ENCODE measurements around the gene PARP14. TPM values are rescaled to one million over a fixed set of nuclear protein-coding genes. Genes with fewer than 3 reads are reported as not detected.
"Not testable (repeated sequence)": the region's sequence is repeated elsewhere in the genome, so short reads cannot be mapped to it uniquely, and the experiment has no call there.

Gene PARP14
- total RNA-seq, 1 experiment from 2014 or later, result 18.0 TPM

DNA sequence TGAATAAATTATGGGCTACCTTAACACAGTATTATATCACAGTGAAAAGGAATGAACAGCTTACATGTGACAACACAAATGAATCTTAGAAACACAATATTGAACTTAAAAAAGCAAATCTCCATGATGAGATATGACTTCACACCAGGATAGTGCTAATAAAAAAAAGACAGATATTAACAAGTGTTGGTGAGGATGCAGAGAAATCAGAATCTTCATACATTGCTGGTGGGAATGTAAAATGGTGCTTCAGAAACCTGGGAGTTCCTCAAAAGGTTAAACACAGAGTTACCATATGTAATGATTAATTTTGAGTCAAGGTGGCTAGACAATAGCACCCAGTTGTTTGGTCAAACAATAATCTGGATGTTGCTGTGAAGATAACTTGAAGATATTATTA lies 61.6 kb downstream of the PARP14 start:
- H3K36me3 ChIP-seq, result peaks cover 9% of the 10 kb centered on the region
- no peaks in the 10 kb centered on the region for H3K27me3 ChIP-seq
- H3K4me3 ChIP-seq, result no peak overlapping the region
- no peak for DNase-seq
- peaks cover 5% of the 10 kb centered on the region; the same call in 1 of the 2 replicates for H3K9me3 ChIP-seq

DNA sequence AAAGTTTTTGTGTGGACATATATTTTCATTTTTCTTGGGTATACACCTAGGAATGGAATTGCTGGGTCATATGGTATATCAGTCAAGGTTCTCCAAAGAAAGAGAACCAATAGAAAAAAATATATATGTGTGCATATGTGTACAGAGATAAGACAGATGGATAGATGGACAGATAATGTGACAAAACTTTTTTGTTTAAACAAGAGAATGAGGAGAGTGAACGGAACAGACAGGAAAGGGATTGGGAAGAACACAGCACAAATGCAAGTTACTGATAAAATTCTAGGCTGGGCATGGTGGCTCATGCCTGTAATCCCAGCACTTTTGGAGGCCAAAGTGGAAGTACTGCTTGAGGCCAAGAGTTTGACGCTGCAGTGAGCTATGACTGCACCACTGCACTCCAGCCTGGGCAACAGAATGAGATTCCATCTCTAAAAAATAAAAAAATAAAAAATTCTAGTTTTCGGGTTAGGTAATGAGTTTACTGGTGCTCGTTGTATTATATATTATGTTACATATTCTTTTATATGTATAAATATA lies 63.0 kb downstream of the PARP14 start:
- Histone ChIP-seq H3K4me3 (no peak overlapping the region), H3K36me3 (peaks cover 9% of the 10 kb centered on the region), H3K9me3 (peaks cover 5% of the 10 kb centered on the region; the same call in 1 of the 2 replicates), H3K27me3 (no peaks in the 10 kb centered on the region)
- no peak for DNase-seq

DNA sequence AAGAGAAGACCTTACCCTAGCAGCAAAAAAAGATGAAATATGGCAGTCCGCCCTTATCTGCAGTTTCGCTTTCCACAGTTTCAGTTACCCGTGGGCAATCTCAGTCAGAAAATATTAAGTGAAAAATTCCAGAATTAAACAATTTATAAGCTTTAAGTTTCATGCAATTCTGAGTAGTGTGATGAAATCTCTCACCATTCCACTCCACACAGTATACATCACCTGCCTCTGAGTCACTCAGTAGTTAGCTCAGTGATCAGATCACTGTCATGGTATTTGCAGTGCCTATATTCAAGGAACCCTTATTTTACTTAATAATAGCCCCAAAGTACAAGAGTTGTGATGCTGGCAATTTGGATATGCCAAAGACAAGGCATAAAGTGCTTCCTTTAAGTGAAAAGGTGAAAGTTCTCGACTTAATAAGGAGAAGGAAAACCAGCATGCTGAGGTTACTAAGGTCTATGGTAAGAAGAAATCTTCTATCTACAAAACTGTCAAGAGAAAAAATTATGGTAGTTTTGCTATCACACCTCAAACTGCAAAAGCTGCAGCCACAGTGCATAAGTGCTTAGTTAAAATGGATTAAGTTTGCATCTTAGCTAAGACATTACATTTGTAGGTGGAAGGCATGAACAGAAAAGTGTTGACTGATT lies 64.9 kb downstream of the PARP14 start:
- H3K4me3 ChIP-seq, result no peak overlapping the region
- no peak for DNase-seq
- H3K36me3 ChIP-seq, result peaks cover 1% of the 10 kb centered on the region; the same call in 1 of the 2 replicates
- H3K27me3 ChIP-seq, result no peaks in the 10 kb centered on the region
- peaks cover 5% of the 10 kb centered on the region; the same call in 1 of the 2 replicates for H3K9me3 ChIP-seq

DNA sequence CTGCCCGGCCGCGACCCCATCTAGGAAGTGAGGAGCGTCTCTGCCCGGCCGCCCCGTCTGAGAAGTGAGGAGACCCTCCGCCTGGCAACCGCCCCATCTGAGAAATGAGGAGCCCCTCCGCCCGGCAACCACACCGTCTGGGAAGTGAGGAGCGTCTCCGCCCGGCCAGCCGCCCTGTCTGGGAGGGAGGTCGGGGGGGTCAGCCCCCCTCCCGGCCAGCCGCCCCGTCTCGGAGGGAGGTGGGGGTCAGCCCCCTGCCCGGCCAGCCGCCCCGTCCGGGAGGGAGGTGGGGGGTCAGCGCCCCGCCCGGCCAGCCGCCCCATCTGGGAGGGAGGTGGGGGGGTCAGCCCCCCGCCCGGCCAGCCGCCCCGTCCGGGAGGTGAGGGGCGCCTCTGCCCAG lies 66.7 kb downstream of the PARP14 start:
- H3K36me3 ChIP-seq, H3K9me3 ChIP-seq, H3K4me3 ChIP-seq, H3K27me3 ChIP-seq, DNase-seq: not testable (repeated sequence)

DNA sequence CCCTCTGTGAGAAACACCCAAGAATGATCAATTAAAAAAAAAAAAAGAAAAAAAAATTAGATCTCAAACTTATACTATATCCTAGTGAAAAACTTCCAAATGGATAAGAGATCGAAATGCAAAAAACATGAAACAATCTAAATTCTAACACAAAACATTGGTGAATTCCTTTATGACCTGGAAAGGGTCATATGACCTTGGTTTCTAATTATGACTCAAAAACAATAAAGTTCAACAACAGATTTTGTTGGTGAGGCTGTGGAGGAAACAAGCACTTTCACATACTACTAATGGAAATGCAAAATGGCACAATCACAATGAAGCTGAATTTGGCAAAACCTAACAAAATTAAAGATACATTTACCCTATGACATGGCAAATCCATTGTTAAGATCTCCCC lies 67.7 kb downstream of the PARP14 start:
- Histone ChIP-seq H3K4me3 (no peak overlapping the region), H3K9me3 (no peaks in the 10 kb centered on the region), H3K27me3 (no peaks in the 10 kb centered on the region), H3K36me3 (no peaks in the 10 kb centered on the region)
- DNase-seq, result no peak

DNA sequence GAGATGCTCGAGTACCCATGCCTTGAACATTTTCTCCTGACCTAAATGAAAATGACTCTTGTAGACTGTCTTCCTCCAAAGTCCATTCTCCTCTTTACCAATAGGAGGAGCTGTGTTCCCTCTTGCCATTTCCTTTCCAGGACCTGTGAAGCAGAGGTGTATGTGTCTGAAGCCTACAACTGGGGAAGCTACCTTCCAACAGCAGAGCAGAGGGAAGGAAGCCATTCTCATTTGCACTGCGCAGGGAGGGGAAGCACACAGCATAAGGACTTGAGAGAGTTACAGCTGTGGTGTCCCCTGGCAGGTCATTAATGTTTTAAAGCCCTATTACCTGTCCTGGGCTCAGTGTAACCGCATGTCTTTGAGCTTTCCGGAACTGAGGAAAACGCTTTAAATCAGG lies 74.3 kb downstream of the PARP14 start:
- DNase-seq, result no peak
- H3K4me3 ChIP-seq, result no peak overlapping the region

DNA sequence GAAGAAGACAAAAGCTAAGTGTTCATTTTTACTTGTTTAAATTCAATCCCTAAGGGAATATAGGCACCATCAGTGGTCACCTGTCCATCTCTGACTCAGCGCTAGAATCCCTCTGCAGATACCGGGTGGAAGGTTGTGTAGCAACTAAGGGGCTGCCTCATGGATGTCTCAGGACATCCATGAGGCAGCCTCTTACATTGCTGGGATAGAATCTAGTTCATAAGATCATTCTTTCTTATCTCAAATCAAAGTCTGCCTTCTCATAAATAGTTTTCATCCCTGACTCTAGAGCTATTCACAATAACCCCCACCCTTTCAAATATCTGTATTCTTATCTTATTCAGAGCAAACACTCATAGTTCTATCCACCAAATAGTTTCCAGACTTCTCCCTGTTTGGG lies 74.9 kb downstream of the PARP14 start:
- Histone ChIP-seq H3K4me3 (no peak overlapping the region), H3K27me3 (no peaks in the 10 kb centered on the region), H3K9me3 (no peaks in the 10 kb centered on the region), H3K36me3 (peaks cover 11% of the 10 kb centered on the region)
- DNase-seq, result no peak

More for the DNA sequence above, 74.3 kb downstream of the PARP14 start:
- no peaks in the 10 kb centered on the region for H3K9me3 ChIP-seq
- no peaks in the 10 kb centered on the region for H3K27me3 ChIP-seq
- H3K36me3 ChIP-seq, result peaks cover 11% of the 10 kb centered on the region

DNA sequence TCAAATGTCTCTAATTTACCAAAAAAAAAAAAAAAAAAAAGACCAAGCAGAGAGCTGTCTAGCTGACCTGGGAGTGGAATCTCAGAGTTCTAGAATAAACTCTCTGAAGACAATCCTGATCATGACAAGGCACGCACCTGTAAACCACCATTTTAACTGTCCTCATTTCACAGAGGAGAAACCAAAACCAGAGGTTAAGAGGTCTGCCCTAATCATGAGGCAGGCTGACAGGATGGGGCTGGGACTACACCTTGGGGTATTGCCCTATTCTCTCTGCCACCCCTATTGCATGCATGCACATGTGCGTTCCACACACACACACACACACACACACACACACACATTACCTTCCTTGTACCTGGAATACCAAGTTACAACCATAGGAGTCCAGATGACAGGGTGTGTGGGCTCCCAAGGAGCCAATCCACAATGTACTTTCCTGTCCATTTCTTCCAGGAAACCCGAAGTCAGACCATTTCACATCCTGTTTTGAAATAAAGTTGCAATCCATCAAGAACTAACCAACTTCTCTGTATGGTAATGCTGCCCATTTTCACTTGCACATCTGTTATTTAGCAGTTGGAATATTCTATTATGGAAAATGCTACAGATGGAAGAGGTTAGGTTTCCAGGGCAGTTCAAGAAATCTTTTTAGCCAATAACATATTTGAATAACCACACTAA lies 78.4 kb downstream of the PARP14 start:
- Histone ChIP-seq H3K4me3 (no peak overlapping the region), H3K36me3 (peaks cover 9% of the 10 kb centered on the region), H3K27me3 (no peaks in the 10 kb centered on the region), H3K9me3 (no peaks in the 10 kb centered on the region)
- DNase-seq, result no peak

DNA sequence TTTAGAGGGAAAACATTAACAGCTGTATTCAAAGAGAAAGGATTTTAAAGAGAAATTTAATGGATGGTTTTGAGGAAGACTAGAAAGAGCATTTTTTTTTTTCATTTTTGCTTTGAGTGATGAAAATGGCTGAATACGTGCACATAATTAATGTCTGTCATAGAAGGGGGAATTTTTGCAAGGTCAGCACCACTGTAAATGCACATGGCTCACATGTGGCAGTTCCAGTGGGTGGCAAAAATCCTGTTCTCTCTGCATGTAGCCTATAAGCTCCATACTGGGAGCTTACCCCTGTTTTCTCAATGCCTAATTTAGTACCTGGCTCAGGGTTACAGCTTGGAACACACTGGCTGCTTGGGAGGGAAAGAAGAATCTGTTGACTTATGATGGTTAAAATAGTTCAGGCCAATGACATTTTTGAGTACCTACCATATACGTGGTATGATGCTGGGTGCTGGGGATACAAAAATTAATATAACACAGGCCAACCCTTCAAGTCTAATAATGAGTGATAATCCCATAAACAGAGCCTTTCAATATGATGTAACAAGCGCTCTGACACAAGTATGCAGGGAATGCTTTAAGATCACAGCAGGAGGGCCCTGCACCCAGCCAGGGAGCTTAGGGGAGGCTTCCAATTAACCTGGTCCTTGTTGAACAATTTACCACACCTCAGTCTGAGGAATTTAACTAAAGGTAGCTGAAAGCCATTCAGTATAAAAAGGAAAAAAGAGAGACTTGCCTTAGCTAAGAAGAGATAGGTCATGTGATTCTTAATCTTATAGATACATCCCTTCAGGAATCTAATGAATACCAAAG lies 80.0 kb downstream of the PARP14 start:
- no peaks in the 10 kb centered on the region for H3K9me3 ChIP-seq
- DNase-seq, result no peak
- H3K36me3 ChIP-seq, result no peaks in the 10 kb centered on the region; the same call in 1 of the 2 replicates
- H3K4me3 ChIP-seq, result no peak overlapping the region
- no peaks in the 10 kb centered on the region for H3K27me3 ChIP-seq

DNA sequence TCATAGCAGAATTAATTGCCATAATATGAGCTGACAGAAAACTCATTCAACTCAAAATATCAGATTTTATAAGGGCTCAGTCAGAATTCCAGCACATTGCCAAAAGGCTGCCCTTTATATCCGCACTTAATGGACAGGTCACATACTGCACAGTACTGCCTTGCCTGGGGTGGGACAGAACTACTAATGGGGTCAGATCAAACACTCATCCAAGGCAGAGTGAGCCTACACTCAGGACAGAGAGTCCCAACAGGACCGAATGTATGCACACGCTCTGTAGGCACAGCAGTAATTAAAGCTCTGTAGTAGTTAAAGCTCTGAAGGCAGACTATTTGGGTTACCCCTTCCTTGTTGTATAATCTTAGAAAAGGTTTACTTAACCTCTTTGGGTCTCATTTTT lies 85.8 kb downstream of the PARP14 start:
- no peaks in the 10 kb centered on the region; the same call in 1 of the 2 replicates for H3K27me3 ChIP-seq
- H3K9me3 ChIP-seq, result no peaks in the 10 kb centered on the region
- H3K4me3 ChIP-seq, result no peak overlapping the region
- DNase-seq, result no peak
- H3K36me3 ChIP-seq, result no peaks in the 10 kb centered on the region; the same call in 1 of the 2 replicates

DNA sequence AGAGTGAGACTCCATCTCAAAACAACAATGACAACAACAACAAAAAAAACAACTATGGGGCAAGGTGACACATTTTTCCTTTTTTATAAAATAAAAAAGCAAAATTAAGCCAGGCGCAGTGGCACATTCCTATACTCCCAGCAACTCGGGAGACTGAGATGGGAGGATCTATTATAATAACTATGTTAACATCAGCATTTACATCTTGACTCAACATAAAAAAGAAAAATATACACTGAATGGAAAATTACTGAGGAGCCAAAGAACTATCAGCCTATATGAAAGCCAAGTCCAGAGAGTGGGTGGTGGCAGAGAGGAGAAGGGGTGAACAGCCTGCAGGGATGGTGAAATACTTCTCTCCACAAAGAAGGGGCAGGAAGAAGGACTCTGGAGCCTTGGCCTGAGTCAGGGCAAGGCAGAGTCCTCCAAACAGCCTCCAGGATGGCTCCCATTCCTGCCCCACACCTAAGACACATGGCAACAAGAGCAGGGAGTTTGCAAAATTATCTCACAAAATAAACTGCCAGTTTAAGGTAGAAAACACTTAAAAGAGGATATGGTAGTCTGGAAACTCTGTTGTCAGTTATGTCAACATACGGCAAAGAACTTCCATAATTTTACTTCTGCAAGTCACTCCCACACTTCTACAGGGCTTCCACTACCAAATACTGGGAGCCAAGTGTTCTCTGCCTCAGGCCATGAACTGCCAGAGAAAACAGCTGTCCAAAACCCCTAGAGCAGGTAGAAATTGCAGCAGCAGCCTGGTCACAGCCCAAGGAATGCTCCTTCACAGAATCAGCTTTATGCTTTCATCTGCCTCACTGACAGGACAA lies 87.1 kb downstream of the PARP14 start:
- Histone ChIP-seq H3K4me3 (no peak overlapping the region), H3K9me3 (no peaks in the 10 kb centered on the region), H3K27me3 (no peaks in the 10 kb centered on the region; the same call in 1 of the 2 replicates), H3K36me3 (no peaks in the 10 kb centered on the region; the same call in 1 of the 2 replicates)
- no peak for DNase-seq

DNA sequence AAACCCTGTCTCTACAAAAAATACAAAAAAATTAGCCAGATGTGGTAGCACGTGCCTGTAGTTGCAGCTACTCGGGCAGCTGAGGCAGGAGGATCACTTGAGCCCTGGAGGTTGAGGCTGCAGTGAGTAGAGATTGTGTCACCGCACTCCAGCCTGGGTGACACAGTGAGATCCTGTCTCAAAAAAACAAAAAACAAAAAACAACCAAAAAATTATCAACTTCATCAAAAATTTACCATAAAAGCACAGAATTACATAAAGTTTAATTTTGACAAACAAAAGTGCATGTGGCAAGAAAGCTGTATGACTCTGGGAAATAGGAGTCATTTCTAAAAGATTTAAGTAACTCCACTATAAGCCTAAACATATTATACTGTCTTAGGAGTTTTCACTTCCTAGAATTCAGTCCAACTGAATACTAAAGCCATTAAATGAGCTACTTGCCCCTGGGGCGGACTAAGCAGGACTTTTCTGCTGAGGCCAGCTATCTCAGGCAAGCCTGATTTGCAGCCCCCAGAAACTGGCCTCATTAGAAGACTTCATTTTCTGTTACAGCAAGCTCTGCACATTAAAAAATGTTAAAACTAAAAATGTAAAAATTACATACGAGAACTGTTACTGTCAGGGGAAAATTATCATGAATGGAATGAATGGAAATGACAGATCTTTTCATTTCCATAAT lies 90.0 kb downstream of the PARP14 start:
- Histone ChIP-seq H3K27me3 (no peaks in the 10 kb centered on the region; the same call in 1 of the 2 replicates), H3K4me3 (no peak overlapping the region), H3K9me3 (no peaks in the 10 kb centered on the region), H3K36me3 (no peaks in the 10 kb centered on the region; the same call in 1 of the 2 replicates)
- DNase-seq, result no peak

DNA sequence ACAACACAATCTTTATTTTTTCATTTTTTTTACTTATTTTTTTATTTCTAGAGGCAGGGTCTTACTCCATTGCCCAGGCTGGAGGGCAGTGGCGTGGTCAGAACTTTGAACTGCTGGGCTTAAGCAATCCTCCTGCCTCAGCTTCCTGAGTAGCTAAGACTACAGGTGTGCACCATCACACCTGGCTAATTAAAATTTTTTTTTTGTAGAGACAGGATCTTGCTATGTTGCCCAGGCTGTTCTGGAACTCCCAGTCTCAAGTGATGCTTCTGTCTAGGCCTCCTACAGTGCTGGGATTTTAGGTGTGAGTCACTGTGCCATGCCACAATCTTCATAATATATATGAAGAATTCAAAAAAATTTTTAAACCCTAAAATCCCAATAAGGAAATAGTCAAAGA lies 92.2 kb downstream of the PARP14 start:
- Histone ChIP-seq H3K4me3 (no peak overlapping the region), H3K9me3 (no peaks in the 10 kb centered on the region), H3K27me3 (no peaks in the 10 kb centered on the region), H3K36me3 (no peaks in the 10 kb centered on the region)
- no peak for DNase-seq

DNA sequence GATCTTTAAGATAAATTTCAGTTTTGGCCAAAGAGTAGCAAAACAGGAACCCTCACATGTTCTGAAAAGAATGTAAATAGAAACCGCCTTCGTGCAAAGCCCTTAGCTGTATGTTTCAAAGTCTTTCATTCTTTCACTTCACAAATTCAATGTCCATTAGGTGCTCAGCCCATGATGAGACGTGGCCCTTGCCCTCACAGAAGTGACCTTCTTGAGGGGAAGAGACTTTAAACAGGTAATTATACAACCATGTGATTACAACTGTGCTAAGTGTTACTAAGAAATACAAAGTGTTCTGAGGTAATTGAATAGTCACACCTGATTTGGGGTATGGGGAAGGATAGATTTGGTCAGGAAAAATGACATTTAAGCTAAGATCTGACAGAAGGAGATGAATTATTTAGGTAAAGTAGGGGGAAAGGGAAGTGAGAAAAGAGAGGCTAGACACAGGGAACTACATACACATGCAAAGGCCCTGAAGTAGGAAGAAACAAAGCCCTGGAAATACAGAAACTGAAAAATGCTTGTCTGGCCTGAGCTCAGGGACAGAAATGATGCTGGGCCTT lies 93.4 kb downstream of the PARP14 start:
- Histone ChIP-seq H3K27me3 (no peaks in the 10 kb centered on the region), H3K36me3 (no peaks in the 10 kb centered on the region), H3K9me3 (no peaks in the 10 kb centered on the region), H3K4me3 (no peak overlapping the region)
- no peak for DNase-seq

DNA sequence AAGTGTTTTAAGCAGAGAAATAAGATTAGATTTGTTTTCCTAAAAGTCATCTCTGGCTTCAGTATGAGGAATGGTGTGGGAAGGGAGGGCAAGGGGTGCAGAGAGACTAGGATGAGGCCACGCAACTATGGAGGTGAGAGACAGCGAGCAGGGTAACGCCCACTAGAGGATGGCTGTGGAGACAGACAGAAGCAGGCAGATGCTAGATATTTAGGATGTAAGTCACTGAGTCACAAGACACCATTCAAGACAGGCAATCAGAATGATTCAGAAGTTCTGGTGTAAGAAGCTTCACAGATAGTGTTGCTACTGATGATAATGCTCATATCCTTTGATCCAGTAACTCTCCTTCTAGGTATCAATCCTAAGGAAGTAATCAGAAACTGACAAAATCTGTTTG lies 93.9 kb downstream of the PARP14 start:
- no peaks in the 10 kb centered on the region for H3K27me3 ChIP-seq
- DNase-seq, result no peak
- no peak overlapping the region for H3K4me3 ChIP-seq
- H3K36me3 ChIP-seq, result no peaks in the 10 kb centered on the region
- H3K9me3 ChIP-seq, result no peaks in the 10 kb centered on the region

Data from MG63 (cell line).